ENCODE measurements around the gene EML1.

Gene EML1

DNA sequence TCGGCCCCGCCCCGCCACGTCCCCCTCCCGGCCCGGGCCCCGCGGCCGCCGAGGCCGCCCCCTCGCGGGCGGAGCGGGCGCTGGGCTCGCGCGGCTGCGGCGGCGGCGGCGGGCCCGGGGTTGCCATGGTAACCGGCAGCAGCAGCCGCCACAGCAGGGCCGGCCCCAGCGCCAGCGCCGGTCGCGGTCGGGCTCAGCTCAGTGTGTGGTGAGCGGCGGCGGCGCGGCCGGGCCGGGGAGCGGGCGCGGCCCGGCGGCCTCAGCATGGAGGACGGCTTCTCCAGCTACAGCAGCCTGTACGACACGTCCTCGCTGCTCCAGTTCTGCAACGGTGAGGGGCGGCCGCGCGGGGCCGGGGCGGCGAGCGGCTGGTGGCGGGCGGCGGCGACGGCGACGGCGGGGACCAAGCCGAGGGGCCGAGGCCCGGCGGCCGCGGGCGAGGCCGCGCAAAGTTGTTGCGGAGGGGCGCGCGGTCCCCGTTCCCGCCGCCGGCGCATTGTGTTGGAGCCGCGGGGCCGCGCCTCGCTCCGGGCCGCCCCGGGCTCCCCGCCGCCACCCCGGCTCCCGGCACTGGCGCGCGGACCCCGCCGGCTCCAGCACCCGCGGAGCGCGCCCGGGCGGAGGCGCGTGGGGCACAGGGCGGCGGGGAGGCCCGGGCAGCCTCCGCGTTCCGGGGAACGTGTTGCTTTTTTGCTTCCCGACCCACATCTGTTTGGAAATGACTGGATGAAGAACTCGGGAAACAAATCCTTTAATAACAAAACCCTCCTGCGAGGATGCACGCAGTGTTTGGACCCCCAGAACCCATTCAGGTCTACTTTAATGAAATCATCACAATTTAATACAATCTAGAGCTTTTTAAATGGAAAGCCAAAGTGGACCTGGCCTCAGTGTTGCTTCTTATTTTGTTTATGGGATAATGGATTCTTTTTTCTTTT lies at the start of gene EML1:
Gene EML1, plus strand, starts transcription at position 201 of the 938 bp plus-strand sequence. Its CDS starts 64 bp downstream, at position 265.
- peak; percentile 61 for DNase-seq

- no peak for DNase-seq
Measured at GRCh38 chr14:99744199-99744872, 48.9 kb upstream of the EML1 start.

GRCh38 chr14:99744873-99745224 lies 48.4 kb upstream of the EML1 start:
- DNase-seq: no peak

GRCh38 chr14:99745307-99745951 lies 47.8 kb upstream of the EML1 start:
- DNase-seq: no peak

DNA sequence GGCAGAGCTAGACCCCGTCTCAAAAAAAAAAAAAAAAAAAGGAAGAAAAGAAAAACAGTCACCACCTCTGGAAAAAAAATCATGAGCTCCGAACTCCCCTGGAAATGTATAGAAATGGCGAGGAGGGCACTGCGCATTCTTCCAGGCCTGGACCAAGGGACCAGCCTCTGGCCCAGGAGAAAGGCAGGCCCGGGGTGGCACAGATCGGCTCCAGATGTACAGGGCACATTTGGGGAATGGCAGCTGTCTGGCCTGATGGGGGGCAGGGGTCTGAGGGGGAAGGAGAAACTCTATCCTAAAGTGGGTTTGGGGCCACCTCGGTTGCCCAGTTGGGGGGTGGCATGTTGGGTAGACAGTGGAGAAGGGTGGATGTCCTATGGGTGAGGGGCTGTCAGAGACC lies 46.0 kb upstream of the EML1 start:
- DNase-seq: no peak

DNA sequence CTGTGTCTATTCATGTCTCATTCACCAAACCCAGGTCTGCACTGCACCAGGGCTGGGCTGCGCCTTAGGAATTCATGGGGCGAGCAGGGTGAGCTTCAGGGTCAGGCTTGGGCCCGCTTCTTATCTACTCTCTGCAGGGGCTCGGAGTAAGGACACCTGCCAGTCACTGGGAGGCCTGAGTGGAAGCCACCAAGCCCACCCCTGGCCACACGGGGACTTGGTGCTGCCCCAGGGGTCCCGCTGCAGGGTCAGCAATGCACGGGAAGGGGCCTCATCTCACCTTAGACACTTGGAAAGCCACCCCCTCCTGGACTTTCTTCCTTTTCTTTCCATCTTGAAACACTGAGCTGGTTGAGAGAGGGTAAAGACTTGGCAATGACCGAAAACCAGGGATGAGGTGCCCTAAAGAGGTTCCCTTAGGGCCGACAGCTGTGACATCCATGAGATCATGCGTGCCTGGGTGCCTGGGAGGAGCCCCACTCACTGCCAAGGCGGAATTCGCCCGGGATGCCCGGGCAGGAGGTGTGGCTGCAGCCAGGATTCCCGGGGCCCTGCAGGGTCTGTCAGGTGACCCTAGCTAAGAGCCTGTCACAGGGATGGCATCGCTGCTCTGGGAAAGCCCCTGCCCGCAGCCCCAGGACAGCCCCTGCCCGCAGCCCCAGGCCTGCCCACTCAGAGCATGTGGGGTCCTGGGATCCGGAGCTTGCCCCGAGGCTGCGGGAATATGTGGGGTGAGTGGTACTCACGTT lies 45.5 kb upstream of the EML1 start:
- DNase-seq: no peak

GRCh38 chr14:99748529-99748928 lies 44.7 kb upstream of the EML1 start:
- no peak for DNase-seq

GRCh38 chr14:99749142-99749541 lies 44.1 kb upstream of the EML1 start:
- no peak for DNase-seq

GRCh38 chr14:99749763-99750715 lies 43.2 kb upstream of the EML1 start:
- DNase-seq: no peak

DNA sequence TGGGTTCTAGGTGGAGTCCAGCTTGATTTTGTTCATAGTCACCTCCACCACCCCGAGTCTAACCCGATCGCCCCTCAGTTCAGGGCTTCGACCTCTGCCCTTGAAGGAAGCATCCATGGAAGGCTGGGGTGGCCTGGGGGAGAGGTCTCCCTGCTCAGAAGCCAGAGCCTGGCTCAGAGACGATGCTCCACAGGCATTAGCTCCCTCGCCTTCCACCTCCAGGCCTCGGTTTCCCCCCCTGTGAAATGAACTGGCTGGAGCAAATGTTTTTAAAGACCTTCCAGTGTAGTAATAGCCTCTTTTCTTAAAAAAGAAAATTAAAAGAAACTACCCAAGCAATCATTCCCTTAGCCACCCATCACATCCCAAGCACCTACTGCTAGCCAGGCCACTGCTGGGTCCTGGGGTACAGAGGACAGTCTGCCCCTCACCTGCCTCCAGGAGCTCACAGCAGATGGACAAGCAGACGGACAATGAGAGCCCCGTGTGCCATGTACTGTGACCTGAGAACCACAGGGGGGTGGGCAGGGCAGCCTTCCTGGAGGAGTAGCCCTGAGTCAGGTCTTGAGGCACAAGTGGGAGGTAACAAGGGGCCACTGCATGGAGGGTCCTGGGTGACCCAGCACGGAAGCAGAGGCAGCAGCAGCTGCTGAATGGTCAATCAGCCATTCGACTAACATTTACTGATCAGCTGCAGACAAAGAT lies 42.3 kb upstream of the EML1 start:
- DNase-seq: no peak

DNA sequence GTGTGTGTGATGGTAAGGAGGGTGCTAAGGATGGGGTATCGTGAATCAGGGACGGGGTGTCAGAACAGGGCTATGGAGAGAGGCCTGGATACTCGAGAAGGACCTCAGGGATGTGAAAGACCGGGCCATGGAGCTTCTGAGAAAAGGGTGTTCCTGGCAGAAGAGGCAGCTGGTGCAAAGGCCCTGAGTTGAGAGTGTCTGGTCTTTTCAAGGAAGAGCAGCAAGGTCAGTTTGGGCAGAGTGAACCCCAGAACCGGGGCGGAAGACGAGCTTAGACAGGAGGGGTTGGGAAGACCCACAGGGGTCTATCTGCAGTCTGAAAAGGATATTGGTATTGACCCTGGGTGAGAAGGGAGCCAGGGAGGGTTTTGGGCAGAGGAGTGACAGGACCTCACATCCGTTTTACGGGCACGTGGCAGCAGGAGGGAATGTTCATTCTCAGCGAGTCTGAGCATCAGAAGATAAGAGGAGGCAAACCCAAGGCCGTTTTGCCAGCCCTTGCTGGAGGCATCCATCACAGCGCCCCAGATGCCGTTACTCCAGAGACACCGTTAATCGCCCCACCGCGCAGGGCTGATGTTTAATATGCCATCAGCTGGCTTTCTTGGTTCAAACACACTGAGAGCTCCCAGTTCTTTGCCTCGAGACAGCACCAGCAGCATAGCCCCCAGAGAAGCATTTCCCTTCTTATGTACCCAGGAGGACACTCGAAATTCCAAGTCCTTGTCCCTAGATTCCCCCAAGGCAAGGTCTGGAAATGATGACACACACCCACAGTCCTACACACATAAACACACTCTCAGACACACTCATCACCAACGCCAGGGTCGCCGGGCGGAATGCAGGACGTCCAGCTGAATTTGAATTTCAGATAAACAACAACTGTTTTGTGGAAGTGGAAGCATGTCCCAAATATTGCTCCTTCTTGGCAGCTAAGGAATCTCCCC lies 41.4 kb upstream of the EML1 start:
- no peak for DNase-seq

- DNase-seq: peak; percentile 67
Measured at GRCh38 chr14:99752486-99753121, 40.6 kb upstream of the EML1 start.

DNA sequence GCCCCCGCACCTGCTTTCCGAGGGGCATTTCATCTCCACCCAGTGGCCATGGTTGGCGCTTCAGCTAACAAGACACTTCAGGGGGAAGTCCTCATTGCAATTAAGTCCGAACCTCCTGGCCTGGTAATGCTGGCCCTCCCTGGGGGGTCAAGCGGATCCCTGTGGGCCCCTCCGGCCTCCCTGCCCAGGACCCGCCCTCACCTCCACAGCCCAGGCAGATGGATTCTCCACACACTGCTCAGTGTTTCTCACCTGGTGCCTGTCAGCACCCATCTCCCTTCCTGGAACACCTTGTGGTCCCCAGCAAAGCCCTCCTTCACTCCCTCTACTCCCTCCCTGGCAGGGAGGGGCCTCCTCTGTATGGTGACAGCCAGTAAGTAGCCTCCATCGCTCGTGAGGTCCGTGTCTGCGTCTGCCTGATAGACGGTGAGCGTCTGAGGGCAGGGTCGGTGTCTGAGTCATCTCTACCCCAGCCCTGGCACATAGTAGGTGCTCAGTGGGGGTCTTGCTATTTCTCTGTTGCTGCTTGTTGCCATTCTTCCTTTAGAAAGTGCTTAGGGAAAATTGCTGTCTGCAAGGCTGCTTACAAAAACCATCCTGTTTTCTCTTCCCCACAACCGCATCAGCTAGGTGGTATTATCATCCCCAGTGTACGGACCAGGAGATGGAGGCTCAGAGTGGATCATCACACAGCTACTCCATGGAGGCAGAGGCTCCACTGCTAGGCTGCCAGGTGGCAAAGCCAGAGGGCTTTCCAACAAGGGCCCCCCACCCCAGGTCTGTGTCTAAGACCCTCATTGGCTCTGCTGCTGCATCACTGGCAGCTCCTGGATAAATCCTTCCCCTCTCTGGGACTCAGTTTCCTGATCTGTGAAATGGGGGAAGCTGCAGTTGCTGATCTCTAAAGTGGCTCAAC lies 39.7 kb upstream of the EML1 start:
- no peak for DNase-seq

- DNase-seq: no peak
Measured at GRCh38 chr14:99754141-99755067, 38.8 kb upstream of the EML1 start.

- no peak for DNase-seq
Measured at GRCh38 chr14:99755068-99755405, 38.2 kb upstream of the EML1 start.

DNA sequence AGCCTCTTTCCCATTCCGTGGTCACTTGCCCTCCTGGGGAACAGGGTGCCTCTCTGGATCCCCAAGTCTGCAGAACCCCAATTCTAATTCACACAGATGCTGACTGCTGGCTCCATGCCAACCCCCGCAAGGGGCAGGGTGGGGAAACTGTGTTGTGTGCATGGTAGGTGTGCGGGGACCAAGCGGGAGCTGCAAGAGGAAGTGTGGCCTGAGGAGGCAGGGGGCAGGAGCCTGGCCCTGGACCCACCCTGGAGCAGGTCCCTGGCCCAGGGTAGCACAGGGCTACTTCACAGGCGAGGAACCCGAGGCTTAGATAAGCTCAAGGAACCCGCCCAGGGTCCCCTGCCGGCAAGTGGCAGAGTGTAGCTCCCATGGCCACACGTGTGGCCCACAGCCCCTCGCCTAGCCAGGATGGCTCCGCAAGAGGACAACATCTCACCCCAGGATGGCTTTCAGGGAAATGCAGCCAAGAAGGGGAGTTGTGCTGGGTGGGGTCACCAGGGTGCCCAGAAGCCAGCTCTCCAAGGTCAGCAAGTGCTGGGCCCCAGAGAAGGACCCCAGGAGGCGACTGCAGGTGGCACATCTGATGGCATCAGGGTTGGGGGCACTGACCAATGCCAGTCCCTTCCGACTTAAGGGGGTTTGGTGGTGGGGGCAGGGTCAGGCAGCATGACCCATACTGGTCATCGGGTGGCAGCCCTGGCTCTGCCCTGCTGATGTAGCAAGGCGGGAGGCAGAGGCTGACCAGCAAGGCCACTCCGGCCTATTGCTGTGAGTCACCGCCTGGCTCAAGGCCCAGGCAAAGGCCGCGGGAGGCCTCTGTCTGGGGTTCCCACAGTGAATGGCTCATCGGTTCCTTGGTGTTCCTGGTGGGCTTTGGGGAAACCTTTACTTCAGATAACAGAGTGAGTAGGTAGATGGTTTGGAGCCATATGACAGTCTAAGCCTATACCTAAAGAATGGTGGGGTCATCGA lies 37.3 kb upstream of the EML1 start:
- no peak for DNase-seq

All from GDM1 (cell line).